HepG2 (cell line): ENCODE results near the gene NUDT7. TPM values are rescaled to one million over a fixed set of nuclear protein-coding genes. Genes with fewer than 3 reads are reported as not detected.

ENCODE experiments used
- ELF4 ChIP-seq: sonication (generic); formaldehyde crosslinking; IDR thresholded peaks from 2 replicates; pipeline ENCODE4 v1.5.0; 2020; ENCODE audit warnings: missing genetic modification reagents, mild to moderate bottlenecking, moderate library complexity, borderline replicate concordance
- ERF ChIP-seq: IDR thresholded peaks from 2 replicates; pipeline ENCODE4 v1.6.1; 2018; ENCODE audit warnings: missing biosample characterization, missing genetic modification reagents
- GATAD1 ChIP-seq: IDR thresholded peaks from 2 replicates; pipeline ENCODE4 v1.6.1; 2016; ENCODE audit warnings: missing genetic modification reagents, missing compliant biosample characterization
- HDAC2 ChIP-seq: sonication (generic); formaldehyde crosslinking; IDR thresholded peaks from 2 replicates; pipeline ENCODE4 v1.4.0; 2020; ENCODE audit warnings: missing genetic modification reagents
- KLF16 ChIP-seq, 2 experiments: sonication (generic) in 1 of 2; formaldehyde crosslinking in 1 of 2; IDR thresholded peaks; 2 replicates each; pipeline versions ENCODE4 v1.6.1 to v1.8.0; 2016 to 2023; ENCODE audit warnings: missing genetic modification reagents in 2 of 2, missing compliant biosample characterization in 1 of 2
- MBD4 ChIP-seq: IDR thresholded peaks from 2 replicates; pipeline ENCODE4 v1.6.1; 2012; ENCODE audit warnings: low read length, inconsistent platforms, borderline replicate concordance
- MTA1 ChIP-seq: sonication (generic); formaldehyde crosslinking; IDR thresholded peaks from 2 replicates; pipeline ENCODE4 v1.4.0; 2020; ENCODE audit warnings: missing genetic modification reagents, mild to moderate bottlenecking, borderline replicate concordance
- NCOA2 ChIP-seq: sonication (generic); formaldehyde crosslinking; IDR thresholded peaks from 2 replicates; pipeline ENCODE4 v1.8.0; 2022; ENCODE audit warnings: inconsistent platforms
- NFE2L2 ChIP-seq: fragments of 150-350 bp; IDR thresholded peaks from 2 replicates; pipeline ENCODE4 v1.6.1; 2014; ENCODE audit warnings: low read length
- NONO ChIP-seq, 2 experiments: fragments of 450-650 bp in 1 of 2; sonication (generic) in 1 of 2; formaldehyde crosslinking in 1 of 2; IDR thresholded peaks in 1 of 2; conservative IDR thresholded peaks in 1 of 2; 2 replicates each; pipeline versions ENCODE4 v1.6.1 to v1.8.0; 2017 to 2022; ENCODE audit warnings: mild to moderate bottlenecking in 1 of 2, missing genetic modification reagents in 1 of 2, moderate library complexity in 1 of 2
- NRL ChIP-seq: sonication (generic); formaldehyde crosslinking; IDR thresholded peaks from 2 replicates; pipeline ENCODE4 v1.5.0; 2020; ENCODE audit warnings: missing genetic modification reagents, mild to moderate bottlenecking, moderate library complexity, borderline replicate concordance
- POLR2AphosphoS5 ChIP-seq: IDR thresholded peaks from 2 replicates; pipeline ENCODE4 v1.6.1; 2012; ENCODE audit warnings: low read depth, low read length
- RXRB ChIP-seq: IDR thresholded peaks from 2 replicates; pipeline ENCODE4 v1.6.1; 2016; ENCODE audit warnings: borderline replicate concordance, missing genetic modification reagents, missing compliant biosample characterization
- SRSF1 ChIP-seq: fragments of 200-400 bp; formaldehyde crosslinking; optimal IDR thresholded peaks from 2 replicates; pipeline ENCODE3; 2017; ENCODE audit warnings: mild to moderate bottlenecking, low read depth, low read length, moderate library complexity
- STAG1 ChIP-seq: sonication (generic); formaldehyde crosslinking; IDR thresholded peaks from 2 replicates; pipeline ENCODE4 v1.4.0; 2020; ENCODE audit warnings: missing genetic modification reagents
- ZNF230 ChIP-seq: sonication (generic); formaldehyde crosslinking; IDR thresholded peaks from 2 replicates; pipeline ENCODE4 v1.4.0; 2020; ENCODE audit warnings: mild to moderate bottlenecking, missing genetic modification reagents
- ZNF468 ChIP-seq: sonication (generic); formaldehyde crosslinking; IDR thresholded peaks from 2 replicates; pipeline ENCODE4 v1.8.0; 2022; ENCODE audit warnings: mild to moderate bottlenecking, moderate library complexity, missing genetic modification reagents
- ZNF501 ChIP-seq: sonication (generic); formaldehyde crosslinking; IDR thresholded peaks from 2 replicates; pipeline ENCODE4 v1.5.1; 2020; ENCODE audit warnings: mild to moderate bottlenecking, moderate library complexity, missing genetic modification reagents
- ZNF530 ChIP-seq: sonication (generic); formaldehyde crosslinking; IDR thresholded peaks from 2 replicates; pipeline ENCODE4 v1.5.0; 2020; ENCODE audit warnings: low read depth, mild to moderate bottlenecking, missing genetic modification reagents
- ZSCAN9 ChIP-seq: IDR thresholded peaks from 2 replicates; pipeline ENCODE4 v1.6.1; 2016; ENCODE audit warnings: borderline replicate concordance
- polyA plus RNA-seq, 8 experiments: library from polyadenylated mRNA; depleted of rRNA in 3 of 8; stranded (reverse) in 7 of 8; unstranded in 1 of 8; fragments of >200 nt; fragmentation: Illumina TruSeq in 4 of 8; extraction: Trizol in 4 of 8; gene quantifications; 2 replicates each; pipeline versions ENCODE4 v1.2.1 to v1.2.3, GENCODE V29; 2011 to 2016; ENCODE audit warnings: low read depth in 4 of 8, missing spikeins in 1 of 8, mixed read lengths in 1 of 8; ENCODE audit not compliant: insufficient read depth in 1 of 8
- total RNA-seq, 5 experiments: library from RNA; depleted of rRNA; stranded (reverse); fragments of >200 nt; fragmentation: Illumina TruSeq; extraction: Trizol; gene quantifications; 2 replicates each; pipeline ENCODE4 v1.2.3, GENCODE V29; 2016; ENCODE audit warnings: low read depth in 1 of 5
- TF ChIP-seq, protein P1 (sequence below): sonication (generic); formaldehyde crosslinking; IDR thresholded peaks from 2 replicates; pipeline ENCODE4 v1.4.0; 2020; ENCODE audit warnings: missing genetic modification reagents
- TF ChIP-seq, protein P2 (sequence below): sonication (generic); formaldehyde crosslinking; IDR thresholded peaks from 2 replicates; pipeline ENCODE4 v1.5.0; 2020; ENCODE audit warnings: mild to moderate bottlenecking, missing genetic modification reagents, moderate library complexity
- TF ChIP-seq, protein P3 (sequence below): sonication (generic); formaldehyde crosslinking; IDR thresholded peaks from 2 replicates; pipeline ENCODE4 v1.8.0; 2022; ENCODE audit warnings: missing genetic modification reagents, mild to moderate bottlenecking, moderate library complexity, borderline replicate concordance

The NUDT7 gene
- total and polyA plus RNA-seq, 2 of the 13 experiments (the other 11 are each of a cell fraction or from before 2014, with no cell fraction given): 14.3 to 23.9 TPM

DNA sequence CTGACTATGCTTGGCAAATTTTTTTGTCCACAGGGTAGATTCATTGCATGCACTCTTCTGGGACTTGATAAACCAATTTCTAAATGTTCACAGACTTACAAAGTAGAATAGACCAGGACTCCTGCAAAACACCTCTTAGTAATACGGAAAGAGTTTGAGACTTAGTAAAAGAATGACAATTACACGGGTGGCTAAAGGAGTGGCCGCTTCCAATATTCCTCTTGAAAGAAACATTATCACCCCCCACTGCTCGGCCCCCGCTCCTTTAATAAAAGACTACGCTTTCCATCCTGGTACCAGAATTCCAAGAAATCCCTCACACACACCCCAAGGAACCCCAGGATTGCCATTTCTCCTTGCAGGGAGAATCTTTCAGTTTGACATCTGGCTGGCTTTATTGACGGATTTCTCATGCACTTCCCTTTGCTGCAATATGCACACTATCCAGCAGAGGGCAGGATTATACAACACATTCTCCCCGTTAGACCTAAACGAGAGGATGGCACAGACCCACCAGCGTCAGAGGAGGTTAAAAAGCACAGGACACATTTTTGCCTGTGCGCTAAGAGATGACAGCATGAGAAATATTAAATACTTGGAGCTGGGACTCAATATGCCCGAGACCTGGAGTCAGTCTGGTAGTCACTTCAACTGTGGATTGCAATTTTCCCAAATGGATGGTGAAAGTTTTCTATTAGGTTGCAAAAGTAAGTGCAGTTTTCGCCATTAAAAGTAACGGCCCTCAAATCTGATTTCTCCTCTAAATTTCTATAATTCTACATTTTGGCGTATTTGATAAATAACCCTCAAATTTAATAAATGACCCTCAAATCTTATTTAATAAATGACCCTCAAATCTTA is 46.6 kb upstream of the NUDT7 start (continued):
- TF ChIP-seq ZNF230 (CRISPR knock-in tag) (no peak), ZSCAN9 (peak; percentile 69; the same call in 1 of the 2 replicates), STAG1 (CRISPR knock-in tag) (peak; percentile 99), NONO (IDR thresholded peaks at IDR 0.05) (no peak), NONO (CRISPR knock-in tag; conservative IDR thresholded peaks at IDR 0.05) (peak; percentile 46; the same call in 1 of the 2 replicates), NRL (CRISPR knock-in tag) (no peak), POLR2AphosphoS5 (no peak), SRSF1 (no peak), MTA1 (CRISPR knock-in tag) (no peak), ELF4 (CRISPR knock-in tag) (no peak), ZNF530 (CRISPR knock-in tag) (no peak), ERF (CRISPR knock-in tag) (peak; percentile 70; the same call in 1 of the 2 replicates), MBD4 (no peak), NCOA2 (0 out of 2 replicates have a peak, but pooled peaks have one; percentile 19), KLF16 (CRISPR knock-in tag; IDR thresholded peaks at IDR 0.05) (0 out of 4 replicates have a peak, but pooled peaks of 1 of the 2 experiments have one; percentile 47), RXRB (CRISPR knock-in tag) (0 out of 2 replicates have a peak, but pooled peaks have one; percentile 29), HDAC2 (CRISPR knock-in tag) (0 out of 2 replicates have a peak, but pooled peaks have one; percentile 17), ZNF501 (CRISPR knock-in tag) (no peak), ZNF468 (CRISPR knock-in tag) (no peak), GATAD1 (CRISPR knock-in tag) (0 out of 2 replicates have a peak, but pooled peaks have one; percentile 31), NFE2L2 (no peak; the same call in 1 of the 2 replicates)
- TF ChIP-seq, protein P1, sequence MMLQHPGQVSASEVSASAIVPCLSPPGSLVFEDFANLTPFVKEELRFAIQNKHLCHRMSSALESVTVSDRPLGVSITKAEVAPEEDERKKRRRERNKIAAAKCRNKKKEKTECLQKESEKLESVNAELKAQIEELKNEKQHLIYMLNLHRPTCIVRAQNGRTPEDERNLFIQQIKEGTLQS: no peak
- TF ChIP-seq, protein P2, sequence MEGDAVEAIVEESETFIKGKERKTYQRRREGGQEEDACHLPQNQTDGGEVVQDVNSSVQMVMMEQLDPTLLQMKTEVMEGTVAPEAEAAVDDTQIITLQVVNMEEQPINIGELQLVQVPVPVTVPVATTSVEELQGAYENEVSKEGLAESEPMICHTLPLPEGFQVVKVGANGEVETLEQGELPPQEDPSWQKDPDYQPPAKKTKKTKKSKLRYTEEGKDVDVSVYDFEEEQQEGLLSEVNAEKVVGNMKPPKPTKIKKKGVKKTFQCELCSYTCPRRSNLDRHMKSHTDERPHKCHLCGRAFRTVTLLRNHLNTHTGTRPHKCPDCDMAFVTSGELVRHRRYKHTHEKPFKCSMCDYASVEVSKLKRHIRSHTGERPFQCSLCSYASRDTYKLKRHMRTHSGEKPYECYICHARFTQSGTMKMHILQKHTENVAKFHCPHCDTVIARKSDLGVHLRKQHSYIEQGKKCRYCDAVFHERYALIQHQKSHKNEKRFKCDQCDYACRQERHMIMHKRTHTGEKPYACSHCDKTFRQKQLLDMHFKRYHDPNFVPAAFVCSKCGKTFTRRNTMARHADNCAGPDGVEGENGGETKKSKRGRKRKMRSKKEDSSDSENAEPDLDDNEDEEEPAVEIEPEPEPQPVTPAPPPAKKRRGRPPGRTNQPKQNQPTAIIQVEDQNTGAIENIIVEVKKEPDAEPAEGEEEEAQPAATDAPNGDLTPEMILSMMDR (CRISPR knock-in tag): peak; percentile 96
- TF ChIP-seq, protein P3, sequence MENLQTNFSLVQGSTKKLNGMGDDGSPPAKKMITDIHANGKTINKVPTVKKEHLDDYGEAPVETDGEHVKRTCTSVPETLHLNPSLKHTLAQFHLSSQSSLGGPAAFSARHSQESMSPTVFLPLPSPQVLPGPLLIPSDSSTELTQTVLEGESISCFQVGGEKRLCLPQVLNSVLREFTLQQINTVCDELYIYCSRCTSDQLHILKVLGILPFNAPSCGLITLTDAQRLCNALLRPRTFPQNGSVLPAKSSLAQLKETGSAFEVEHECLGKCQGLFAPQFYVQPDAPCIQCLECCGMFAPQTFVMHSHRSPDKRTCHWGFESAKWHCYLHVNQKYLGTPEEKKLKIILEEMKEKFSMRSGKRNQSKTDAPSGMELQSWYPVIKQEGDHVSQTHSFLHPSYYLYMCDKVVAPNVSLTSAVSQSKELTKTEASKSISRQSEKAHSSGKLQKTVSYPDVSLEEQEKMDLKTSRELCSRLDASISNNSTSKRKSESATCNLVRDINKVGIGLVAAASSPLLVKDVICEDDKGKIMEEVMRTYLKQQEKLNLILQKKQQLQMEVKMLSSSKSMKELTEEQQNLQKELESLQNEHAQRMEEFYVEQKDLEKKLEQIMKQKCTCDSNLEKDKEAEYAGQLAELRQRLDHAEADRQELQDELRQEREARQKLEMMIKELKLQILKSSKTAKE (CRISPR knock-in tag): no peak
